ENCODE measurements around the gene ETHE1. TPM values are rescaled to one million over a fixed set of nuclear protein-coding genes. Genes with fewer than 3 reads are reported as not detected.

ETHE1 gene
- total RNA-seq, 4 donors from 2014 or later: 44.3 to 76.0 (median 57.8) TPM

DNA sequence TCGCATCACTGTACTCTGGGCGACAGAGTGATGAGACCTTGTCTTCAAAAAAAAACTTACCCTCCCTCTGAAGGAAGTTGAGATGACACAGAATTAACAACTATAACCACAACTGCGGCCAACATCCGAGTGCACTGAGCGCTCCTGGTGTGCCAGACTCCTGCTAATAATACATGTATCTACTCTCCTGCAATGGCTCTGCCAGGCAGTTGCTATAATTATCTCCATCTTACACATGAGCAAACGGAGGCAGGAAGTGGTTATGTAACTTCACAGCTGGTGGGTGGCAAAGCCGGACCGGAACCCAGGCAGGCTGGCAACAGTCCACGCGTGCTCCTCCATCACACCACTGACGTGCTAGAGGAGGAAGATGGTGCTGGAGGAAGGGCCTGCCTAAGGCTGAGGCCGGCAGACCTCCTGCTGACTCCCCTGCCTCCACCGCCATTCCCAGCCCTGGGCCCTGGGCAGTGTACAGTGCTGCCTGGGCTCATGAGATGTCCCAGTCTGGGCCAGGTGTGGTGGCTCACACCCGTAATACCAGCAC, 35.8 kb upstream of the ETHE1 start:
- H3K9me3 ChIP-seq: no peaks in the 10 kb centered on the region
- peak in 1 of 2 donors; percentile 82 for DNase-seq (ENCODE audit: low spot score in 2 of 2)
- H3K4me1 ChIP-seq: peaks cover 11% of the 10 kb centered on the region
- peaks cover 31% of the 10 kb centered on the region for H3K36me3 ChIP-seq
- WGBS: 64% methylated on average over 11 of the region's 14 CpGs
- TF ChIP-seq EP300 (IDR thresholded peaks at IDR 0.05) (no peak), POLR2AphosphoS5 (IDR thresholded peaks at IDR 0.05) (no peak), POLR2A (IDR thresholded peaks at IDR 0.05) (no peak)
- TF ChIP-seq, protein P1, sequence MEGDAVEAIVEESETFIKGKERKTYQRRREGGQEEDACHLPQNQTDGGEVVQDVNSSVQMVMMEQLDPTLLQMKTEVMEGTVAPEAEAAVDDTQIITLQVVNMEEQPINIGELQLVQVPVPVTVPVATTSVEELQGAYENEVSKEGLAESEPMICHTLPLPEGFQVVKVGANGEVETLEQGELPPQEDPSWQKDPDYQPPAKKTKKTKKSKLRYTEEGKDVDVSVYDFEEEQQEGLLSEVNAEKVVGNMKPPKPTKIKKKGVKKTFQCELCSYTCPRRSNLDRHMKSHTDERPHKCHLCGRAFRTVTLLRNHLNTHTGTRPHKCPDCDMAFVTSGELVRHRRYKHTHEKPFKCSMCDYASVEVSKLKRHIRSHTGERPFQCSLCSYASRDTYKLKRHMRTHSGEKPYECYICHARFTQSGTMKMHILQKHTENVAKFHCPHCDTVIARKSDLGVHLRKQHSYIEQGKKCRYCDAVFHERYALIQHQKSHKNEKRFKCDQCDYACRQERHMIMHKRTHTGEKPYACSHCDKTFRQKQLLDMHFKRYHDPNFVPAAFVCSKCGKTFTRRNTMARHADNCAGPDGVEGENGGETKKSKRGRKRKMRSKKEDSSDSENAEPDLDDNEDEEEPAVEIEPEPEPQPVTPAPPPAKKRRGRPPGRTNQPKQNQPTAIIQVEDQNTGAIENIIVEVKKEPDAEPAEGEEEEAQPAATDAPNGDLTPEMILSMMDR (IDR thresholded peaks at IDR 0.05): no peak
- H3K4me3 ChIP-seq: no peak overlapping the region
- no peaks in the 10 kb centered on the region for H3K27me3 ChIP-seq
- peak overlapping the region; percentile 55 for H3K27ac ChIP-seq

DNA sequence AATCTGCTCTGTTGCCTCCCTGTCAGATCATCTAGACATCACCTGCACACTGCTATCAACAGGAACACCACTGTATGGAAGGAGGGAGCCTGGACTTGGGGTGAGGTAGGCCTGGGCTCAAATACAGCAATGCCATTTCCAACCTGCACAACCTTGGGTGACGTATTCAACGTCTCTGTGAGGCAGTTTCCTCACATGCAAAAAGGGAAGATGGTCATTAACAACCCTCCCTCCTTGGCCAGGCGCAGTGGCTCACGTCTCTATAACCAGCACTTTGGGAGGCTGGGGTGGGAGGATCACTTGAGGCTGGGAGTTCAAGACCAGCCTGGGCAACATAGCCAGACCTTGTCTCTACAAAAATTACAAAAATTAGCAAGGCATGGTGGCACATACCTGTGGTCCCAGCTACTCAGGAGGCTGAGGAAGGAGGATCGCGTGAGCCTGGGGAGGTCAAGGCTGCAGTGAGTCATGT, 35.3 kb upstream of the ETHE1 start:
- TF ChIP-seq, protein P1 (IDR thresholded peaks at IDR 0.05): no peak
- TF ChIP-seq POLR2A (IDR thresholded peaks at IDR 0.05) (no peak), POLR2AphosphoS5 (IDR thresholded peaks at IDR 0.05) (no peak), EP300 (IDR thresholded peaks at IDR 0.05) (no peak)
- Histone ChIP-seq H3K4me1 (peaks cover 11% of the 10 kb centered on the region), H3K4me3 (no peak overlapping the region), H3K36me3 (peaks cover 32% of the 10 kb centered on the region), H3K9me3 (no peaks in the 10 kb centered on the region), H3K27ac (peak overlapping the region; percentile 62), H3K27me3 (no peaks in the 10 kb centered on the region)
- 86% methylated on average over 6 of the region's 6 CpGs for WGBS
- DNase-seq (ENCODE audit: low spot score in 2 of 2): no peak

DNA sequence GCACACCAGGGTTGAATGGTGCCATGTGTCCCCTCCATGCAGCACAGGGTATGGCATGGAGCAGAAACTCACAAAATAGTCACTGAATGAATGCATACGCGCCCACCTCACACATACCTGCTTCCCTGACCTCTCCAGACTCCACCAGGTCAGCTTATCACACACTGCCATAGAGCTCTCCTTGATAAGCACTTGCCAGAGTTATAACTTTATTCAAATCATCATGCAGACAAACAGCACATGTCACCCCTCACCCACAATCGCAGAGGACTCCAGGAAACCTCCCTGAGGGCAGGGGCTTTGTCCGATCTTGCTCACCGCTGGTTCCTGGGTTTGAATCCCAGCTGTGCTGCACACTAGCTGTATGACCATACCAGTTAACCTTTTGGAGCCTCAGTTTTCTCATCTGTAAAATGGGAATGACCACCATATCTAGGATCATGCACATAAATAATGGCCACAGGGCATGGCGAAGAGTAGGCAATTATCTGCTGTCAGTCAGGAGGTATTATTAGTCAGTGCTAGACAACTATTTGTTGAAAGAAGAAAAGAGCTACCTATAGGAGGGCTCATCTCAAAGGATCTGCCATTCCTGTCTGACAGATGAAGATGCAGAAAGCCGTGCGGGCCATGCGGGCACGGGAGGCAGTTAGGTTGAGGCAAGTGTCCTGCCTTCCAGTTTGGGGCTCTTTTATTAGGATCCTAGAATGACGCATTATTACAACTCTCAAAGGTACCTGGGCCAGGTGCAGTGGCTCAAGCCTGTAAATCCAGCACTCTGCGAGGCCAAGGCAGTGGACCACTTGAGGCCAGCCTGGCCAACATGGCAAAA, 34.4 kb upstream of the ETHE1 start:
- Histone ChIP-seq H3K4me3 (no peak overlapping the region), H3K27ac (no peak overlapping the region)

DNA sequence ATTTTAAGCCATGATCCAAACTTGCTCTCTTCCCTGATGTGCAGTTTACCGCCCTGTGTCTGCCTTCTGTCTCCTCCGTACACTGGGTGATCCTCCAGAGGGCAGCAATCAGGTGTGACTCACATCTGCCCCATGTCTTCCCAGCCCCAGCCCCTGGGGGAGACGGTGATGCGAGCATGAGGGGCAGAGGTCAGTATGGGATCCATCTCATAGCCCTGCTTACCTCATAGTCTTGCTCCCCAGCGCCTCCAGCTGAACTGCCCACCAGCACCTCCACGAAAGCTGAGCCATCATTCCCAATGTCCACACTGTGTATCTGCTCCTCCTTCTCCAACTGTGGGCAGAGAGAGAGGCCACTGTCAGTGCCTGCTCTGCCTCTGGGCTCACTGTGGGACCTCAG, 33.7 kb upstream of the ETHE1 start:
- TF ChIP-seq POLR2AphosphoS5 (IDR thresholded peaks at IDR 0.05) (no peak), EP300 (IDR thresholded peaks at IDR 0.05) (no peak), POLR2A (IDR thresholded peaks at IDR 0.05) (no peak)
- TF ChIP-seq, protein P1 (IDR thresholded peaks at IDR 0.05): no peak
- WGBS: 91% methylated on average over 3 of the region's 6 CpGs

More for the DNA sequence above, 34.4 kb upstream of the ETHE1 start:
- no peaks in the 10 kb centered on the region for H3K27me3 ChIP-seq
- no peak for DNase-seq (ENCODE audit: low spot score in 2 of 2)
- 94% methylated on average over 9 of the region's 12 CpGs for WGBS
- H3K9me3 ChIP-seq: no peaks in the 10 kb centered on the region
- H3K4me1 ChIP-seq: peaks cover 11% of the 10 kb centered on the region
- peaks cover 34% of the 10 kb centered on the region for H3K36me3 ChIP-seq
- TF ChIP-seq POLR2AphosphoS5 (IDR thresholded peaks at IDR 0.05) (no peak), POLR2A (IDR thresholded peaks at IDR 0.05) (no peak), EP300 (IDR thresholded peaks at IDR 0.05) (no peak)
- TF ChIP-seq, protein P1 (IDR thresholded peaks at IDR 0.05): no peak

DNA sequence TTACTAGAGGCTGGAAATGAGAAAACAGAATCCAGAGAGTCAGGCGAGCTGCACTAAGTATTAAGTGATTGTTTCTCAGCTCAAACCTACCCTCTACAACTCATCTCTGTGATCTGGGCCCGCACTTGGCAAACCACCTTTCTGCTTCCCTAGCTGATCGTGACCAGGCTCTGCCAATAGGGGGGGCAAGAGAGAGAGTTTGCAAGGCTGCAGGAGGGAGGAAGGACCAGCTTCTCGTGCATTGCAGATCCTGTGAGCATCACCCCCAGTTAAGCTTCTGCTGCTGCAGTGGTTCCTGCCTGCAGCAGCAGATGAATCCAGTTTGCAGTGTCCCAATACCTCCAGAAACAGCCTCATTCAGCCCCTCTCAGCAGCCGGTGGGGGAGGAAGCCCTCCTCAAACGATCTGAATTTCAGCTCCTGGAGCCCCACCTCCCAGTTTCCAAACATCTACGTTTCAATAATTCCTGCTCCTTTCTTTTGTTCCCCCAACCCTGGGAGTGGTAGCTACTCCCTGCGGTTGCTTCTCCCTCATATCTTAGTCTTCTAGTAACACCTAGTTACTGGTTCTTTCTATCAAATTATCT, 28.3 kb upstream of the ETHE1 start:
- peaks cover 68% of the 10 kb centered on the region for H3K36me3 ChIP-seq
- WGBS: 43% methylated on average over 8 of the region's 8 CpGs
- H3K4me3 ChIP-seq: no peak overlapping the region
- no peak for TF ChIP-seq POLR2A (IDR thresholded peaks at IDR 0.05)
- no peak for TF ChIP-seq EP300 (IDR thresholded peaks at IDR 0.05)
- no peak for TF ChIP-seq POLR2AphosphoS5 (IDR thresholded peaks at IDR 0.05)
- TF ChIP-seq, protein P1 (IDR thresholded peaks at IDR 0.05): peak; percentile 27 to 71
- no peak overlapping the region for H3K27ac ChIP-seq
- H3K27me3 ChIP-seq: no peaks in the 10 kb centered on the region
- no peaks in the 10 kb centered on the region for H3K4me1 ChIP-seq
- no peak for DNase-seq (ENCODE audit: low spot score in 2 of 2)
- no peaks in the 10 kb centered on the region for H3K9me3 ChIP-seq

More for the DNA sequence above, 33.7 kb upstream of the ETHE1 start:
- H3K36me3 ChIP-seq: peaks cover 40% of the 10 kb centered on the region
- no peaks in the 10 kb centered on the region for H3K27me3 ChIP-seq
- no peak overlapping the region for H3K27ac ChIP-seq
- peaks cover 11% of the 10 kb centered on the region for H3K4me1 ChIP-seq
- DNase-seq (ENCODE audit: low spot score in 2 of 2): no peak
- no peak overlapping the region for H3K4me3 ChIP-seq
- H3K9me3 ChIP-seq: no peaks in the 10 kb centered on the region
